ENCODE measurements around the gene HMCN2. TPM values are rescaled to one million over a fixed set of nuclear protein-coding genes. Genes with fewer than 3 reads are reported as not detected.

HMCN2 gene
- polyA plus RNA-seq, 1 of the 3 experiments (the other 2 are of a cell fraction): 0.15 TPM

DNA sequence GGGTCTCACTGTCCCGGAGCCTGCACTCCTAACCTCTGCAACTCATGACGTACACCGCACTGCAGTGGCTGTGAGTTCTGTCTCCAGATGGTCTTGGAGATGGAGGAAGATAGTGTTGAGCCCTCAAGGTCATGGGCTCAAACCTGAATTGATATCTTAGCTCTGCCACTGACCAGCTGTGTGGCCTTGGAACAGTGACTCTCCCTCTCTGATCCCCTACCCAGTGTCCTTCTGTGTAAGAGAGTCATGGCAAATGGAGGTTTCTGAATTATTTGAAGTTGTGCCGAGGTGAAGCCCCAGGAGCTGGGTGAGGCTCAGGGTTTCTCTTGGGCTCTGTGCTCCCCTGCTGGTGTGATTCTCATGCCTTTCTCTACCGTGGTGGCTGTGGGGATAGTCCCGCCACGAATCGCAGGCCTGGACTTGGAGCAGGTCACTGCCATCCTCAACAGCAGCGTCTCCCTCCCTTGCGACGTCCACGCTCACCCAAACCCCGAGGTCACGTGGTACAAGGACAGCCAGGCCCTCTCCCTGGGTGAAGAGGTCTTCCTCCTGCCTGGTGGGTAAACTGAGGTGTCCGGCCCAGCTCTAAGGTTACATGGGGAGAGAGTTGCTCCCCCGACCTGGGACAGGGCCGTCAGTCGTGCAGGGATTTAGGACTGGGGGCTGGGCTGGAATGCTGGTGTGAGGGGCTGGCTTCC is 118.6 kb downstream of the HMCN2 start:
- Histone ChIP-seq H3K36me3 (replicated peaks in 1 of 2; ENCODE audit: control insufficient read depth in 1 of 2, insufficient read depth in 2 of 2, low read length in 1 of 2) (no peaks in the 10 kb centered on the region), H3K9ac (no peak overlapping the region), H3F3A (replicated peaks; ENCODE audit: insufficient read depth) (no peaks in the 10 kb centered on the region), H3K9me3 (no peaks in the 10 kb centered on the region), H3K4me2 (no peak overlapping the region), H4K20me1 (ENCODE audit: insufficient read depth) (no peaks in the 10 kb centered on the region), H3K27me3 (ENCODE audit: insufficient read depth) (no peaks in the 10 kb centered on the region), H3K79me2 (ENCODE audit: insufficient read depth) (no peaks in the 10 kb centered on the region), H3K4me3 (ENCODE audit: low read depth in 2 of 2, low read length in 1 of 2) (no peak overlapping the region), H3K9me2 (no peaks in the 10 kb centered on the region), H3K27ac (ENCODE audit: low read depth in 2 of 2, low read length in 1 of 2) (no peak overlapping the region), H3K4me1 (ENCODE audit: control insufficient read depth in 1 of 2, insufficient read depth in 2 of 2, low read depth in 1 of 2, low read length in 1 of 2) (peaks cover 0 to 11% of the 10 kb centered on the region in 2 experiments; a peak in 1 of 4 replicates), H2AFZ (ENCODE audit: low read depth) (no peak overlapping the region)
- 78% methylated on average over 9 of the region's 18 CpGs for WGBS (ENCODE audit: low lambda C conversion rate)
- ChIA-PET CTCF (interaction anchor here (1.1 to 1.2 kb wide), 2 partner anchors 37 to 50 kb away, joined by 3 read pairs; no protein-coding TSS in a partner anchor), POLR2A (no interaction called here)
- DNase-seq: no peak
- TF ChIP-seq NFIC (IDR thresholded peaks at IDR 0.05; ENCODE audit: borderline replicate concordance) (no peak), EP300 (IDR thresholded peaks at IDR 0.05; ENCODE audit: borderline replicate concordance in 1 of 2, low read depth in 1 of 2, low read length in 1 of 2) (no peak), CHD2 (IDR thresholded peaks at IDR 0.05; ENCODE audit: low read length, partially characterized antibody) (no peak), POLR2AphosphoS5 (IDR thresholded peaks at IDR 0.05; ENCODE audit: low read depth, low read length) (no peak), RAD21 (IDR thresholded peaks at IDR 0.05; ENCODE audit: low read length) (no peak), CTCF (IDR thresholded peaks at IDR 0.05) (no peak), JUND (IDR thresholded peaks at IDR 0.05) (no peak), PBX3 (IDR thresholded peaks at IDR 0.05) (no peak), REST (IDR thresholded peaks at IDR 0.05; ENCODE audit: low read depth, low read length) (no peak), TCF12 (IDR thresholded peaks at IDR 0.05) (no peak)
- TF ChIP-seq, protein P1, sequence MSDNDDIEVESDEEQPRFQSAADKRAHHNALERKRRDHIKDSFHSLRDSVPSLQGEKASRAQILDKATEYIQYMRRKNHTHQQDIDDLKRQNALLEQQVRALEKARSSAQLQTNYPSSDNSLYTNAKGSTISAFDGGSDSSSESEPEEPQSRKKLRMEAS (IDR thresholded peaks at IDR 0.05; ENCODE audit: low read depth): no peak
- TF ChIP-seq, protein P2, sequence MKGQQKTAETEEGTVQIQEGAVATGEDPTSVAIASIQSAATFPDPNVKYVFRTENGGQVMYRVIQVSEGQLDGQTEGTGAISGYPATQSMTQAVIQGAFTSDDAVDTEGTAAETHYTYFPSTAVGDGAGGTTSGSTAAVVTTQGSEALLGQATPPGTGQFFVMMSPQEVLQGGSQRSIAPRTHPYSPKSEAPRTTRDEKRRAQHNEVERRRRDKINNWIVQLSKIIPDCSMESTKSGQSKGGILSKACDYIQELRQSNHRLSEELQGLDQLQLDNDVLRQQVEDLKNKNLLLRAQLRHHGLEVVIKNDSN (IDR thresholded peaks at IDR 0.05; ENCODE audit: borderline replicate concordance, low read depth): no peak
